K562 (cell line): ENCODE results near the gene CNTN5. TPM values are rescaled to one million over a fixed set of nuclear protein-coding genes. Genes with fewer than 3 reads are reported as not detected.

Experiments used
- ATAC-seq: fragments of 200-7000 bp; cut with Tn5 transposase; 3 replicates; pipeline ENCODE4 v1.9.1; 2020; ENCODE audit warnings: moderate library complexity
- BruUV-seq: library from RNA; stranded (reverse); fragments of 400-500 nt; replicated peaks from 2 replicates; lab custom pipeline; 2021; lab: Mats Ljungman, UMichigan
- CTCF ChIA-PET: fragments of 300-600 bp; formaldehyde crosslinking; extraction: SDS; loops from one replicate; lab custom pipeline; 2021; ENCODE audit warnings: low intra/inter-chr PET ratio; lab: Yijun Ruan, JAX
- POLR2A ChIA-PET: fragments of 300-600, 350-650 bp; sonication (Branson Sonifier 250); formaldehyde crosslinking; extraction: SDS; loops from one replicate; lab custom pipeline; 2021; ENCODE audit warnings: antibody characterized with exemption, inconsistent platforms; lab: Yijun Ruan, JAX
- DNase-seq, 4 experiments: peaks; one replicate each; pipeline versions ENCODE4 v3.0.0 to v3.0.0-alpha.2; 2011 to 2018; ENCODE audit warnings: low spot score in 3 of 4, mixed read lengths in 3 of 4; ENCODE audit errors: extremely low read depth in 1 of 4
- FAIRE-seq: peaks from 2 replicates; lab custom pipeline; 2011; peaks lifted over from hg19 to GRCh38; lab: Jason Lieb, UNC
- H2AFZ ChIP-seq: 2 replicates; pipeline ENCODE4 v1.6.0; 2011; ENCODE audit warnings: low read depth, low read length, control low read depth, inconsistent platforms
- H3K27ac ChIP-seq: fragments of 200-600 bp; 3 replicates; pipeline ENCODE4 v1.8.0; 2011; ENCODE audit warnings: low read depth, mild to moderate bottlenecking, control low read depth, inconsistent platforms, low read length, moderate library complexity, mixed read lengths; ENCODE audit errors: extremely low read depth
- H3K27me3 ChIP-seq, 2 experiments: fragments of 300-600 bp in 1 of 2; 2 replicates in 1 of 2; 3 replicates in 1 of 2; pipeline versions ENCODE4 v1.6.0 to v1.8.0; 2011; ENCODE audit warnings: inconsistent platforms in 2 of 2, low read length in 2 of 2, mild to moderate bottlenecking in 1 of 2, mixed read lengths in 1 of 2, moderate library complexity in 1 of 2; ENCODE audit not compliant: control insufficient read depth in 2 of 2, insufficient read depth in 2 of 2
- H3K36me3 ChIP-seq: fragments of 300-600 bp; 3 replicates; pipeline ENCODE4 v1.8.0; 2011; ENCODE audit warnings: mild to moderate bottlenecking, low read length, inconsistent platforms; ENCODE audit not compliant: control insufficient read depth, insufficient read depth
- H3K4me1 ChIP-seq, 2 experiments: fragments of 200-600 bp in 1 of 2; replicated peaks in 1 of 2; 2 replicates in 1 of 2; 3 replicates in 1 of 2; pipeline versions ENCODE4 v1.5.1 to v1.8.0; 2011; ENCODE audit warnings: inconsistent platforms in 2 of 2, low read length in 2 of 2, mild to moderate bottlenecking in 1 of 2, mixed read lengths in 1 of 2, moderate library complexity in 1 of 2; ENCODE audit not compliant: control insufficient read depth in 2 of 2, insufficient read depth in 2 of 2
- H3K4me2 ChIP-seq: 2 replicates; pipeline ENCODE4 v1.6.1; 2011; ENCODE audit warnings: low read length, control low read depth, inconsistent platforms, mixed read lengths; ENCODE audit not compliant: insufficient read depth
- H3K4me3 ChIP-seq: fragments of 200-600 bp; sonication (generic), shearing (Covaris generic); 2 replicates; pipeline ENCODE4 v1.5.1; 2016; ENCODE audit warnings: control low read depth, inconsistent platforms
- H3K79me2 ChIP-seq: fragments of 200-600 bp; 3 replicates; pipeline ENCODE4 v1.8.0; 2011; ENCODE audit warnings: low read length, inconsistent platforms; ENCODE audit not compliant: control insufficient read depth, insufficient read depth
- H3K9ac ChIP-seq, 2 experiments: 2 replicates each; pipeline versions ENCODE4 v1.6.0 to v1.6.1; 2011; ENCODE audit warnings: low read depth in 2 of 2, low read length in 2 of 2, control low read depth in 1 of 2, inconsistent platforms in 1 of 2, mild to moderate bottlenecking in 1 of 2, mixed read lengths in 1 of 2; ENCODE audit not compliant: insufficient read depth in 1 of 2
- H3K9me1 ChIP-seq: one replicate; pipeline ENCODE4 v1.6.0; 2011; ENCODE audit warnings: inconsistent platforms, mild to moderate bottlenecking, low read length, moderate library complexity; ENCODE audit not compliant: control insufficient read depth, insufficient read depth
- H3K9me3 ChIP-seq: replicated peaks from 2 replicates; pipeline ENCODE4 v1.5.1; 2011; ENCODE audit warnings: low read depth, low read length, inconsistent platforms; ENCODE audit not compliant: control insufficient read depth, insufficient read depth
- H4K20me1 ChIP-seq: replicated peaks from 2 replicates; pipeline ENCODE4 v1.6.1; 2011; ENCODE audit warnings: low read length, inconsistent platforms, mixed read lengths; ENCODE audit not compliant: control insufficient read depth, insufficient read depth
- ELF2 ChIP-seq: fragments of 250-450 bp; sonication (Bioruptor Pico); IDR thresholded peaks from 2 replicates; pipeline ENCODE4 v1.5.0; 2021; ENCODE audit warnings: mild to moderate bottlenecking
- GABPB2 ChIP-seq: fragments of 250-450 bp; sonication (Bioruptor Pico); conservative IDR thresholded peaks from 2 replicates; pipeline ENCODE4 v1.5.1; 2021; ENCODE audit warnings: mild to moderate bottlenecking
- RBFOX2 ChIP-seq: fragments of 200-400 bp; formaldehyde crosslinking; IDR thresholded peaks from 2 replicates; pipeline ENCODE4 v1.6.1; 2017; ENCODE audit warnings: low read depth, mild to moderate bottlenecking, low read length, moderate library complexity
- RHOXF2B ChIP-seq: fragments of 250-450 bp; sonication (Bioruptor Pico); conservative IDR thresholded peaks from 2 replicates; pipeline ENCODE4 v1.5.1; 2021
- ZNF695 ChIP-seq: fragments of 450-650 bp; formaldehyde crosslinking; IDR thresholded peaks from 2 replicates; pipeline ENCODE4 v1.4.0; 2020; ENCODE audit warnings: mild to moderate bottlenecking, moderate library complexity
- ZNF717 ChIP-seq: fragments of 250-450 bp; sonication (Bioruptor Pico); IDR thresholded peaks from 2 replicates; pipeline ENCODE4 v1.5.0; 2021
- in situ Hi-C: fragments of 300-500 bp; cut with MboI; formaldehyde crosslinking; loops from 4 replicates; pipeline ENCODE4 v1.15.0; 2018; ENCODE audit warnings: inconsistent platforms, mixed read lengths
- intact Hi-C: fragments of 100-400 bp; cut with micrococcal nuclease; formaldehyde crosslinking; loops from 2 replicates; pipeline ENCODE4 v1.14.2; 2022
- polyA plus RNA-seq, 8 experiments: library from polyadenylated mRNA; depleted of rRNA in 4 of 8; stranded (reverse) in 5 of 8; unstranded in 3 of 8; fragments of >200 nt; fragmentation: Nextera tagmentation in 2 of 8; fragmentation: Illumina TruSeq in 1 of 8; extraction: Ambion mirVana in 2 of 8; extraction: Trizol in 1 of 8; gene quantifications; 2 replicates each; pipeline versions ENCODE4 v1.2.1 to v1.2.3, GENCODE V29; 2011 to 2014; ENCODE audit warnings: inconsistent platforms in 1 of 8, missing spikeins in 1 of 8
- total RNA-seq, 7 experiments: library from RNA; depleted of rRNA in 6 of 7; stranded (reverse); fragments of >200 nt in 6 of 7; fragmentation: Illumina TruSeq in 2 of 7; extraction: Trizol in 2 of 7; gene quantifications; 2 replicates each; pipeline versions ENCODE4 v1.2.1 to v1.2.3, GENCODE V29; 2011 to 2021; ENCODE audit warnings: low replicate concordance in 1 of 7
- TF ChIP-seq, protein P1 (sequence below): fragments of 250-450 bp; sonication (Bioruptor Pico); IDR thresholded peaks from 2 replicates; pipeline ENCODE4 v1.8.0; 2021; ENCODE audit warnings: mild to moderate bottlenecking, moderate library complexity

CNTN5 gene
- total and polyA plus RNA-seq, 9 of the 15 experiments (the other 6 are each of a cell fraction or from before 2014, with no cell fraction given): 0.03 TPM; not detected in 8

- ATAC-seq (no peak), DNase-seq (no peak), FAIRE-seq (no peak)
- Histone ChIP-seq H3K4me3 (no peak overlapping the region), H3K79me2 (no peaks in the 10 kb centered on the region), H3K27me3 (no peaks in the 10 kb centered on the region), H3K27ac (no peak overlapping the region), H4K20me1 (no peaks in the 10 kb centered on the region), H2AFZ (no peak overlapping the region), H3K4me1 (no peaks in the 10 kb centered on the region), H3K4me2 (no peak overlapping the region), H3K36me3 (no peaks in the 10 kb centered on the region), H3K9me3 (no peaks in the 10 kb centered on the region), H3K9me1 (no peaks in the 10 kb centered on the region), H3K9ac (no peak overlapping the region)
- in situ Hi-C loops: no loop called here
- ChIA-PET POLR2A (no interaction called here), CTCF (no interaction called here)
- intact Hi-C loops: no loop called here
- TF ChIP-seq ELF2 (CRISPR knock-in tag) (no peak), ZNF717 (CRISPR knock-in tag) (no peak), RBFOX2 (no peak), GABPB2 (no peak), RHOXF2B (CRISPR knock-in tag) (no peak), ZNF695 (CRISPR knock-in tag) (no peak)
- TF ChIP-seq, protein P1, sequence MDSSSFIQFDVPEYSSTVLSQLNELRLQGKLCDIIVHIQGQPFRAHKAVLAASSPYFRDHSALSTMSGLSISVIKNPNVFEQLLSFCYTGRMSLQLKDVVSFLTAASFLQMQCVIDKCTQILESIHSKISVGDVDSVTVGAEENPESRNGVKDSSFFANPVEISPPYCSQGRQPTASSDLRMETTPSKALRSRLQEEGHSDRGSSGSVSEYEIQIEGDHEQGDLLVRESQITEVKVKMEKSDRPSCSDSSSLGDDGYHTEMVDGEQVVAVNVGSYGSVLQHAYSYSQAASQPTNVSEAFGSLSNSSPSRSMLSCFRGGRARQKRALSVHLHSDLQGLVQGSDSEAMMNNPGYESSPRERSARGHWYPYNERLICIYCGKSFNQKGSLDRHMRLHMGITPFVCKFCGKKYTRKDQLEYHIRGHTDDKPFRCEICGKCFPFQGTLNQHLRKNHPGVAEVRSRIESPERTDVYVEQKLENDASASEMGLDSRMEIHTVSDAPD: no peak
- BruUV-seq: no TSS peak
Observed at GRCh38 chr11:100353083-100353482, 1332.3 kb downstream of the CNTN5 start.

DNA sequence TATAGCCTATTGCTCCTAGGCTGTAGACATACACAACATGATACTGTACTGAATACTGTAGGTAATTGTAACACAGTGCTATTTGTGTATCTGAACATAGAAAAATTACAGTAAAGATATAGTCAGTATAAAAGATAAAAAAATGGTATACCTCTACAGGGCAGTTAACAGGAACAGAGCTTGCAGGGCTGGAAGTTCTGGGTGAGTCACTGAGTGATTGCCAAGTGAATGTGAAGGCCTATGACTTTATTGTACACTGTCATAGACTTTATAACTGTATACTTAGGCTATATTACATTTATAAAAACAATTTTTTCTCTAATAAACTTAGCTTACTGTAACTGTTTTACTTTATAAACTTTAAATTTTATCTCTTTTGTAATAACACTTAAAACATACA is 1334.0 kb downstream of the CNTN5 start:
- DNase-seq (no peak), FAIRE-seq (no peak), ATAC-seq (no peak)
- Histone ChIP-seq H3K9me3 (no peaks in the 10 kb centered on the region), H4K20me1 (no peaks in the 10 kb centered on the region), H3K9me1 (no peaks in the 10 kb centered on the region), H3K27ac (no peak overlapping the region), H3K4me1 (no peaks in the 10 kb centered on the region), H3K4me2 (no peak overlapping the region), H2AFZ (no peak overlapping the region), H3K79me2 (no peaks in the 10 kb centered on the region), H3K27me3 (no peaks in the 10 kb centered on the region), H3K4me3 (no peak overlapping the region), H3K9ac (no peak overlapping the region), H3K36me3 (no peaks in the 10 kb centered on the region)
- POLR2A ChIA-PET: no interaction called here
- intact Hi-C loops: no loop called here
- no TSS peak for BruUV-seq
- in situ Hi-C loops: no loop called here
- CTCF ChIA-PET: no interaction called here
